OCI-LY7 (cell line): ENCODE data around the gene PDCD1.

Source experiments
- EZH2phosphoT487 ChIP-seq: fragments of 200-600 bp; sonication (generic); IDR thresholded peaks from 2 replicates; pipeline ENCODE4 v1.6.1; 2018; ENCODE audit warnings: low read depth, borderline replicate concordance, mild to moderate bottlenecking, mixed run types, antibody characterized with exemption, low read length, moderate library complexity, mixed read lengths
- TF ChIP-seq, protein P1 (sequence below): fragments of 200-600 bp; sonication (generic); conservative IDR thresholded peaks from 2 replicates; pipeline ENCODE4 v1.5.1; 2014; ENCODE audit warnings: mild to moderate bottlenecking, antibody characterized with exemption, low read length, moderate library complexity, mixed read lengths

GRCh38 chr2:241896746-241897201 is 38.1 kb upstream of the PDCD1 start:
- TF ChIP-seq, protein P1, sequence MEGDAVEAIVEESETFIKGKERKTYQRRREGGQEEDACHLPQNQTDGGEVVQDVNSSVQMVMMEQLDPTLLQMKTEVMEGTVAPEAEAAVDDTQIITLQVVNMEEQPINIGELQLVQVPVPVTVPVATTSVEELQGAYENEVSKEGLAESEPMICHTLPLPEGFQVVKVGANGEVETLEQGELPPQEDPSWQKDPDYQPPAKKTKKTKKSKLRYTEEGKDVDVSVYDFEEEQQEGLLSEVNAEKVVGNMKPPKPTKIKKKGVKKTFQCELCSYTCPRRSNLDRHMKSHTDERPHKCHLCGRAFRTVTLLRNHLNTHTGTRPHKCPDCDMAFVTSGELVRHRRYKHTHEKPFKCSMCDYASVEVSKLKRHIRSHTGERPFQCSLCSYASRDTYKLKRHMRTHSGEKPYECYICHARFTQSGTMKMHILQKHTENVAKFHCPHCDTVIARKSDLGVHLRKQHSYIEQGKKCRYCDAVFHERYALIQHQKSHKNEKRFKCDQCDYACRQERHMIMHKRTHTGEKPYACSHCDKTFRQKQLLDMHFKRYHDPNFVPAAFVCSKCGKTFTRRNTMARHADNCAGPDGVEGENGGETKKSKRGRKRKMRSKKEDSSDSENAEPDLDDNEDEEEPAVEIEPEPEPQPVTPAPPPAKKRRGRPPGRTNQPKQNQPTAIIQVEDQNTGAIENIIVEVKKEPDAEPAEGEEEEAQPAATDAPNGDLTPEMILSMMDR, result no peak
- TF ChIP-seq EZH2phosphoT487, result no peak
